K562 treated with DMSO at 1 percent for 12 hours (cell line): Measurements from ENCODE around the gene INPP5F. TPM values are rescaled to one million over a fixed set of nuclear protein-coding genes. Genes with fewer than 3 reads are reported as not detected.

ENCODE experiments used
- total RNA-seq: library from RNA; unstranded; fragments of 300-600 nt; gene quantifications from 2 replicates; pipeline ENCODE4 v1.2.3, GENCODE V29; 2022; ENCODE audit not compliant: insufficient read depth

INPP5F gene
- 2.0 and 7.8 TPM in 2 replicates for total RNA-seq

GRCh38 chr10:119725828-119726675, at the start of gene INPP5F:
INPP5F (plus strand) TSS chr10:119726050; CDS start chr10:119726263, 213 bp downstream.

GRCh38 chr10:119872610-119872859, 146.7 kb downstream of the INPP5F start, which contains the start of gene MCMBP:
MCMBP (minus strand) TSS chr10:119872843; CDS start chr10:119872584, 259 bp downstream.

Other genes with a start within 250 kb of the INPP5F start
- gene RGS10, start 183.3 kb upstream of the INPP5F start, total RNA-seq: 59.9 and 75.1 TPM in 2 replicates
- 50.5 and 76.1 TPM in 2 replicates for gene TIAL1, start 129.1 kb upstream of the INPP5F start, total RNA-seq
- 20.1 and 36.8 TPM in 2 replicates for gene BAG3, start 74.7 kb upstream of the INPP5F start, total RNA-seq
- 20.8 and 44.3 TPM in 2 replicates for gene MCMBP, start 146.8 kb downstream of the INPP5F start, total RNA-seq
- 21.3 and 26.8 TPM in 2 replicates for gene SEC23IP, start 166.7 kb downstream of the INPP5F start, total RNA-seq